ENCODE data around the gene TAF8.

Gene TAF8

DNA sequence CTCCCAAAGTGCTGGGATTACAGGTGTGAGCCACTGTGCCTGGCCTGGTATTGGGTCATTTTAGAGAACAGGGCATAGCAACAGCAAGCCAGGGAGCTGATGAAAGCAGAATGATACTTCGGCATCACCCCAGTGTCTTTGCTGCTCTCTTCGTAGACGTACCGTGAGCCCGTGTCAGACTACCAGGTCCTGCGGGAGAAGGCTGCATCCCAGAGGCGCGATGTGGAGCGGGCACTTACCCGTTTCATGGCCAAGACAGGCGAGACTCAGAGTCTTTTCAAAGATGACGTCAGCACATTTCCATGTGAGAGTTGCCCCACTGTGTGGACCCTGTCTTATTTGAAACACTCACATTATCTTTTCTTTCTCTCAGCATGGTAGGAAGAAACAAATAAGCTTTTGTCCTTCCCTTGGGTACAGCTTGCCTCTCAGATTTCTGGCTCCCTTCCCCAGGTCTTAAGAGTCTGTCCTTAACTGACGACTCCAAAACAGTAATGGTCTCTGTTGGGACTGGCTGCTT lies 15.9 kb downstream of the TAF8 start:
- DNase-seq, result no peak

DNA sequence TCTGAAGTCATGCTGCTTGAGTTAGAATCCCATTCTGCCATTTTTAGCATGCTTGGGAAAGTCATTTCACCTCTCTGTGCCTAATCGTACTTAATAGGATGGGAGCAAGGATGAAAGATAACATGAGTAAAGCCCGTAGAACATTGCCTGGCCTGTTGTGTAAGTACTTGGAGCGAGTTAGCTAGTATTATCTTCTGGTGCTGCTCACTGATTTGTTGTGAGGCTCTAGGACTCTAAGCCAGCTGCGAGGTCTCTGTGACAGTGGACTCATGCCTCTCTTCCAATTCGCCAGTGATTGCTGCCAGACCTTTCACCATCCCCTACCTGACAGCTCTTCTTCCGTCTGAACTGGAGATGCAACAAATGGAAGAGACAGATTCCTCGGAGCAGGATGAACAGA lies 17.8 kb downstream of the TAF8 start:
- no peak for DNase-seq

DNA sequence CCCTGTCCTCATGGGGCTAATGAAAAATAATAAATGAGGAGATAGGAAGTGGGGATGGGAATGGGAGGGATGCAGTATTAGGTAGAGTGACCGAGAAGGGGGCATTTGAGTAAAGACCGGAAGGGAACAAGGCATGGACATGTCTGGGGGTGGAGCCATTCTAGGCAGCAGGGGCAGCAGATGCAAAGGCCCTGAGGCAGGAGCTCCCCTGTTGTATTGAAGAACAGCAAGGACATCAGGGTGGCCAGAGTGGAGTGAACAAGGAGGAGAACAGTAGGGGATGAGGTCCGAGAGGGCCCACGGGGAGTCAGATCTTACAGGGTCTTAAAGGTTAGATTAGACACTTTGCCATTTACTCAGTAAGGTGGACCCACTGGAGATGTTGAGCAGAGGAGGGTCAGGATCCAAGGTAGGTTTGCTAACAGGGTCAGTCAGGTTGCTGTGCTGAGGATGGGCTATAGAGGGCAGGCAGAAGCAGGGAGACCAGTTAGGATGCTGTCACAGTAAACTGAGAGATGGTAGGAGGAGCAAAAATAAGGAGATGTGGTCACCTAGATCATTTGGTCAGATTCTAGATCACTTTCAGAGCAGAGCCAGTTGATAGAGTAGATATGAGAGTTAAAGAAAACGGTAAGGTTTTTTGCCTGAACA lies 18.7 kb downstream of the TAF8 start:
- no peak for DNase-seq

DNA sequence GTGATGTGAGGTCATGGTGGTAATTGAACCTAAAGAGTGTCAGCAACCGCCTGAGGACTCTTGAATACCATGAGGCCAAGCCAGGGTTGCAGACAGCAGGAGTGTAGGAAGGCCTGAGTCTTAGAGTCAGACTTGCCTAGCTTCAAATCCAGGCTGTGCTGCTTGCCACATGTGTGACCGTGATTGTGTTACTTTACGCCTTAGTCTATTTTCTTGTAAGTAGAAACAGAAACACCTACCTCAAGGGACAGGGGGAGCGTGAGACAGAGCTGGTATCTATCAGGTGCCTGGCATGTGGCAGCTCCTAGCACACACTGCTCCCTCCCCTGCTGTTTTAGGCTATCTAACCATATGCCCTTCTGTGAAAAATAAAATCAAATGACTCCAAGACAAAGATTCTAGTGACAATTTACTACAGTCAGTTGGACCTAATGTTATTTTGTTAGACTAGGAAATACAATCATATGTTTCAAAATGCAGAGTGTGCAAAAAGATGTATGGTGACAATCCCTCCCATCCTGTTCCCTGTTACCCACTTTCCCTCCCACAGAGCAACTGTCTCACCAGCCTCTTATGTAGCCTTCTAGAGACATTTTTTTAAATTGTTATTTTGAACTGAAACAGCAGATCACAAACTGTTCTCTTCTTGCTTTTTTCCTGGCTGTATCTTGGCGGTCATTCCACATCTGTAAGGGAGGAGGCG lies 21.7 kb downstream of the TAF8 start:
- no peak for DNase-seq

DNA sequence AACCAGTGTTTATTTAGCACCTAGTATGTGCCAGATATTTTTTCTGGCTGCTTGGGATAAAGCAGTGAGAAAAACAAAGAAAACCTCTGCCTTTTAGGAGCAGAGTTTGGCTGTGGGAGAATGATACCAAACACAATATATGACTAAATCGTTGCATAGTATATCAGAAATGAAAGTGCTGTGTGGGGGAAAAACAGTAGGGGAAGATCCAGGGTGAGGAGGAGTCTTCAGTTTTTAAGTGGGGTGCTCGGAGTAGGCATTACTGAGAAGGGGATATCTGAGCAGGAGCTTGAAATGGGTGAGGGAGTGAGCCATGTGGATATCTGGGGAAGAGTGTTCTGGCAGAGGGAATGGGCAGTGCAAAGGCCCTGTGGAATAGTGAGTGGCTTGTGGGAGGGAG lies 23.0 kb downstream of the TAF8 start:
- DNase-seq, result no peak

GRCh38 chr6:42075159-42075838 lies 25.0 kb downstream of the TAF8 start:
- DNase-seq, result peak; percentile 1

- no peak for DNase-seq
These were observed 28.1 kb downstream of the TAF8 start for GRCh38 chr6:42078386-42078785.

DNA sequence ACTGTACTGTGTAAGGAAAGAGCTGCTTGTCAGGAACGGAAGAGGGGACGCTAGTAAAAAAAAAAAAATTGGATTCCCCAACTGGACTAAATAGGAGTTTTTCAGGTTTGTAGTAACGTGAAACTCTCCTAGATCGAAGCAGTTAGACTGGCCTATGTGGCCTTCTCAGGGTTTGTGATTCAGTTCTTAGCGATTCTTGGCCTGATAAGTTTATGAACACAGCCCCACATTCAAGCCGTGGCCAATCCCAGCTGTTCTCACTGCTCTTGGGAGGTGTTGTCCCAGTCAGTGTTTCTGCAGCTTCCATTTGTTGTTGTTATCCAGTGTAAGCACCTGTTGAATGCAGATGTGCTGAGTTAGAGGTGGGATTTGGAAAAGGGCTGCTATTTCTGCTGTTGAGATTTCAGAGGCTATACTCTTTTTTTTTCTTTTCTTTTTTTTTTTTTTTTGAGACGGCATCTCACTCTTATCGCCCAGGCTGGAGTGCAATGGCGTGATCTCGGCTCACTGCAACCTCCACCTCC lies 29.7 kb downstream of the TAF8 start:
- DNase-seq, result no peak

- no peak for DNase-seq
These were observed 33.2 kb downstream of the TAF8 start for GRCh38 chr6:42083530-42083929.

DNA sequence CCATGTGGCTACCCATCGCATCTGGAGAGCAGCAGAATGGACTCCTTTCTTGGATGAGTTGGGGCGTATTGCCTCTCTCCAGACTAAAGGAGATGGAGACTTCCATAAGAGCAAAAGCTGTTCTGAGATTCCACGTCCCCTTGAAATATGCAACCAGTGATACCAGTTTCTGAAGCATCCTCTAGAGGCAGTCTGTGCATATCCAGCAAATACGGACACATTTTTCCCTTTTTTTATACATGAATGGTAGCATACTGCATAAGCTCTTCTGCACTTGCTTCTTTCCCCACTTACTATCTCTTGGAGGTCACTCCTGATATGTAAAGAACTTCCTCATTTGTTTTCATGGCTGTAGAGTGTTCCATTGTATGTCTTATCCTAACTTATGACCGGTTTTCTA lies 34.6 kb downstream of the TAF8 start:
- no peak for DNase-seq

GRCh38 chr6:42086046-42087035 lies 36.0 kb downstream of the TAF8 start:
- no peak for DNase-seq

DNA sequence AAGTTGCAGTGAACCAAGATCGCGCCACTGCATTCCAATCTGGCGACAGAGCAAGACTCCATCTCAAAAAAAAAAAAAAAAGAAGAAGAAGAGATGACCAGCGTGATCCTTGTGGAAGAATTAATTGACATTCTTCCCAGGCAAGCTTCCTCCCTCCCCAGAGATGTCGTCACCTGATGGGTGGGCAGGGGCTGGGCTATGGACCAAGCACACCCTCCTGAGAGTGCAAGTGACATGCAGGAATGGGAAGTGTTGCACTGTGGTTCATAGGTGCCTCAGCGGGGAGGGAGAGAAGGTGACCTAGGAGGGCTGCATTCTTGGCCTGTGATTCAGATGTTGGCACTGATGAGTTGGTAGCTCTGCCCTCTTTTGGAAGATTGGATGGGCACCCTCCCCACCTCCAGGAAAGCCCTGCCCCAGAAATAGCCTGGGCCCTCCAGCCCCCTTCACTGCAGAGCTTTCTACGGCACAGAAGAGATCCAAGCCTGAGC lies 37.8 kb downstream of the TAF8 start:
- DNase-seq, result no peak

DNA sequence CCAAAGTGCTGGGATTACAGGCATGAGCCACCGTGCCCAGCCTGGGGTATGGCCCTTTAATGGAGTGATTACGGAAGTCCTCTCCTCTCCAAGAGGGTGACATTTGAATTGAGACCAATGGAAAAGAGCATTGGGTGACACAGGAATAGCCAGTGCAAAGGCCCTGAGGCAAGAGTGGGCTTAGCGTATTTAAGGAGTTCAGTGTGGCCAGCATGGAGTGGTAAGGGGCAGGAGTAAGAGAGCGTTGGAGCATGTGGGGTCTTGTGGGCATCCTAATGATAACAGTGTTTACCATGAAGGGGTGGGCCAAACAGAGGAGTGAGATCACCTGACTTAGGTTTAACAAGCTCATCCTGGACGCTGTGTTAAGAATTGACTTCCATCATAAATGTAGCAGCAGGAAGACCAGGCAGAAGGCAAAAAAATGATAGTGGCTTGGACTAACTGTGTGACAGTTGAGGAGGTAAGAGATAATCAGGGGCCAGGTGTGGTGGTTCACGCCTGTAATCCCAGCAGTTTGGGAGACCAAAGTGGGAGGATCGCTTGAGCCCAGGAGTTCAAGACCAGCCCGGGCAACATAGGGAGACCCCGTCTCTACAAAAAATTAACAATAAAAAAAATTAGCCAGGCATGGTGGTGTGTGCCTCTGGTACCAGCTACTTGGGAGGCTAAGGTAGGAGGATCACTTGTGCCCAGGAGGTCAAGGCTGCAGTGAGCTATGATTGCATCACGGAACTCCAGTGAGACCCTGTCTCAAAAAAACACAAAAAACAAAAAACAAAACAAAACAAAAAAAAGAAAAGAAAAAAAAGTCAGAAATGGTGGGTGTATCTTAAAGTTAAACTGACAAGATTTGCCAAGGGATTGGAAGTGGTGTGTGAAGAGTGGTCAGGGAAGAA lies 40.7 kb downstream of the TAF8 start:
- DNase-seq, result no peak

DNA sequence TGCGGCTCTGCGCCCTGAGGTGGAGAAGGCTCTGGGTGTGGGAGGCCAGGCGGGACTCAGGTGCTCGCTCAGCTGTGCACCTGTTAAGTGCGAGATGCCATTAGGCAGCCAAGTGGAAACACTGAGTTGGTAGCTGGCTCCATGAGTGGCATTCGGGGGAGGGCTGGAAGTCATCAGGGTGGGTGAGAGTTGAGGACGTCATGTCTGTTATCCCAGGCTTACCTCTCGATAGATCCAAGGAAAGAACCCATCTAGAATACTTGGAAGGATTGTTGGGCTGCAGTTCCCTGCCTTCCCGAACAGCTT lies 41.3 kb downstream of the TAF8 start:
- no peak for DNase-seq

DNA sequence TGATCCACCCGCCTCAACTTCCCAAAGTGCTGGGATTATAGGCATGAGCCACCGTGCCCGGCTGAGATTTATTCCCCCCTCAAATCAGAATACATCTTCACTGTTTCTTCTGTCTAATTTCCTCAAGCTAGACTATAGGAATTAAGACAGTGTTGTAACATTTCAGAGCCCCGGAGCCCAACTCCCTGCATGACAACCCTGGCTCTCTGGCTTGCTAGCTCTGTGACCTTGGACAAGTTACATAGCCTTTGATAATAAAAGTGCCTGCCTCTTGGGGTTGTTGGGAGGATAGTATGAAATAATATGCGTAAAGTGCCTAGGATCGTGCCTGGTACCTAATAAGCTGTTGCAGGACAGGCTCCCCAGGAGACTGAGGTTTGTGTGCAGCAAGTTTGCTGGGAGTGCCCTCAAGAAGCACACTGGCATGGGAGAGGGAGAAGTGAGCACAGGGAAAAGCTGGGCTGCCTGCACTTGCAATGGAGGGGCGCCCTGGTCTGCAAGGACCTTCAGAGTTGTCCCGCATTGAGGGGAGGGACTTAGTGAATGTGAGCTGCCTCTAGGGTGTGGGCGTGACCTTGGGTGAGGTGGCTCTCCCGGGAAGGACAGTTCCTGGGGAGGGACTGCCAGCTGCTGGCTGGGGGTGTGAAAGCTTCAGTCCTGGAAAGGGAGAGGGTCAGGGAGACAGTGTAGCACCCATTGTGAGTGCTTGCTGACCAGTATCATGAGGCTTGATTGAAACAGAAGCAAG lies 43.4 kb downstream of the TAF8 start:
- no peak for DNase-seq

GRCh38 chr6:42095094-42095493 lies 44.8 kb downstream of the TAF8 start:
- DNase-seq, result no peak

GRCh38 chr6:42095776-42096541 lies 45.6 kb downstream of the TAF8 start:
- DNase-seq, result no peak

- no peak for DNase-seq
These were observed 49.2 kb downstream of the TAF8 start for GRCh38 chr6:42099340-42100028.
